Astrocyte (in vitro differentiated cells and primary cell): ENCODE data around the gene TRMT1. TPM values are rescaled to one million over a fixed set of nuclear protein-coding genes. Genes with fewer than 3 reads are reported as not detected.
A peak's percentile ranks its signal among the peaks of the same experiment; 100 is the strongest.

Experiments used
- DNase-seq: peaks from one replicate; pipeline ENCODE4 v3.0.0-alpha.2; 2010; ENCODE audit warnings: low read depth
- FAIRE-seq: peaks from 2 replicates; lab custom pipeline; 2011; peaks lifted over from hg19 to GRCh38; lab: Jason Lieb, UNC
- H2AFZ ChIP-seq: 2 replicates; pipeline ENCODE4 v1.6.0; 2012; ENCODE audit warnings: low read depth, low read length, inconsistent platforms
- H3K27ac ChIP-seq: 2 replicates; pipeline ENCODE4 v1.5.1; 2011; ENCODE audit warnings: low read depth, low read length, inconsistent platforms
- H3K27me3 ChIP-seq: 2 replicates; pipeline ENCODE4 v1.6.0; 2011; ENCODE audit warnings: low read length, inconsistent platforms; ENCODE audit not compliant: insufficient read depth
- H3K36me3 ChIP-seq: 2 replicates; pipeline ENCODE4 v1.5.1; 2011; ENCODE audit warnings: low read length, inconsistent platforms; ENCODE audit not compliant: insufficient read depth
- H3K4me1 ChIP-seq: 2 replicates; pipeline ENCODE4 v1.5.1; 2011; ENCODE audit warnings: low read length, inconsistent platforms; ENCODE audit not compliant: insufficient read depth
- H3K4me2 ChIP-seq: 2 replicates; pipeline ENCODE4 v1.6.0; 2012; ENCODE audit warnings: low read length, inconsistent platforms
- H3K4me3 ChIP-seq: 2 replicates; pipeline ENCODE4 v1.5.1; 2011; ENCODE audit warnings: low read depth, mild to moderate bottlenecking, low read length, inconsistent platforms; ENCODE audit not compliant: insufficient read depth
- H3K79me2 ChIP-seq: 2 replicates; pipeline ENCODE4 v1.6.0; 2012; ENCODE audit warnings: mild to moderate bottlenecking, low read length, inconsistent platforms; ENCODE audit not compliant: insufficient read depth
- H3K9ac ChIP-seq: 2 replicates; pipeline ENCODE4 v1.6.0; 2012; ENCODE audit warnings: mild to moderate bottlenecking, low read length, inconsistent platforms
- H3K9me3 ChIP-seq: 2 replicates; pipeline ENCODE4 v1.5.1; 2012; ENCODE audit warnings: low read depth, mild to moderate bottlenecking, low read length, inconsistent platforms; ENCODE audit not compliant: insufficient read depth
- H4K20me1 ChIP-seq: 2 replicates; pipeline ENCODE4 v1.6.0; 2012; ENCODE audit warnings: low read length, inconsistent platforms; ENCODE audit not compliant: insufficient read depth
- H3K27ac Mint-ChIP-seq: one replicate; pipeline ENCODE4 v1.8.0; 2021; ENCODE audit warnings: mild to moderate bottlenecking, mixed read lengths; ENCODE audit not compliant: unreplicated experiment
- H3K27me3 Mint-ChIP-seq: one replicate; pipeline ENCODE4 v1.8.0; 2021; ENCODE audit warnings: low read depth, mixed read lengths; ENCODE audit not compliant: unreplicated experiment
- H3K36me3 Mint-ChIP-seq: one replicate; pipeline ENCODE4 v1.8.0; 2021; ENCODE audit warnings: low read depth, mixed read lengths; ENCODE audit not compliant: unreplicated experiment
- H3K4me1 Mint-ChIP-seq: one replicate; pipeline ENCODE4 v1.8.0; 2021; ENCODE audit warnings: low read depth, mixed read lengths; ENCODE audit not compliant: unreplicated experiment
- H3K4me3 Mint-ChIP-seq: one replicate; pipeline ENCODE4 v1.8.0; 2021; ENCODE audit warnings: mild to moderate bottlenecking, moderate library complexity, mixed read lengths; ENCODE audit not compliant: unreplicated experiment
- H3K9me3 Mint-ChIP-seq: one replicate; pipeline ENCODE4 v1.8.0; 2021; ENCODE audit warnings: mild to moderate bottlenecking, mixed read lengths; ENCODE audit not compliant: unreplicated experiment
- EZH2 ChIP-seq: IDR thresholded peaks from 2 replicates; pipeline ENCODE4 v1.6.1; 2012; ENCODE audit warnings: mild to moderate bottlenecking, low read length, inconsistent platforms; ENCODE audit not compliant: insufficient read depth
- total RNA-seq: library from RNA; stranded (reverse); gene quantifications from 2 replicates; pipeline ENCODE4 v1.2.1, GENCODE V29; 2021
- TF ChIP-seq, protein P1 (sequence below): IDR thresholded peaks from 2 replicates; pipeline ENCODE4 v1.5.1; 2011; ENCODE audit warnings: low read depth, mild to moderate bottlenecking, inconsistent platforms, low read length, moderate library complexity; ENCODE audit not compliant: insufficient read depth

The TRMT1 gene
- total RNA-seq, 1 donor from 2014 or later, result 43.3 TPM

- Histone ChIP-seq H3K27ac (peak overlapping the region; percentile 98), H3K36me3 (no peaks in the 10 kb centered on the region), H3K4me1 (peaks cover 81% of the 10 kb centered on the region), H3K79me2 (peaks cover 70% of the 10 kb centered on the region), H3K4me2 (peak overlapping the region; percentile 87), H4K20me1 (peaks cover 16% of the 10 kb centered on the region), H3K9ac (peak overlapping the region; percentile 86), H3K27me3 (no peaks in the 10 kb centered on the region), H3K4me3 (peak overlapping the region; percentile 45), H3K9me3 (no peaks in the 10 kb centered on the region), H2AFZ (no peak overlapping the region)
- DNase-seq (peak; percentile 92), FAIRE-seq (no peak)
- no peaks in the 10 kb centered on the region for H3K9me3 Mint-ChIP-seq
- H3K36me3 Mint-ChIP-seq, result no peaks in the 10 kb centered on the region
- peaks cover 50% of the 10 kb centered on the region for H3K4me1 Mint-ChIP-seq
- H3K4me3 Mint-ChIP-seq, result peak overlapping the region; percentile 27
- H3K27ac Mint-ChIP-seq, result peak overlapping the region; percentile 87
- peaks cover 23% of the 10 kb centered on the region for H3K27me3 Mint-ChIP-seq
- TF ChIP-seq EZH2, result no peak
- TF ChIP-seq, protein P1, sequence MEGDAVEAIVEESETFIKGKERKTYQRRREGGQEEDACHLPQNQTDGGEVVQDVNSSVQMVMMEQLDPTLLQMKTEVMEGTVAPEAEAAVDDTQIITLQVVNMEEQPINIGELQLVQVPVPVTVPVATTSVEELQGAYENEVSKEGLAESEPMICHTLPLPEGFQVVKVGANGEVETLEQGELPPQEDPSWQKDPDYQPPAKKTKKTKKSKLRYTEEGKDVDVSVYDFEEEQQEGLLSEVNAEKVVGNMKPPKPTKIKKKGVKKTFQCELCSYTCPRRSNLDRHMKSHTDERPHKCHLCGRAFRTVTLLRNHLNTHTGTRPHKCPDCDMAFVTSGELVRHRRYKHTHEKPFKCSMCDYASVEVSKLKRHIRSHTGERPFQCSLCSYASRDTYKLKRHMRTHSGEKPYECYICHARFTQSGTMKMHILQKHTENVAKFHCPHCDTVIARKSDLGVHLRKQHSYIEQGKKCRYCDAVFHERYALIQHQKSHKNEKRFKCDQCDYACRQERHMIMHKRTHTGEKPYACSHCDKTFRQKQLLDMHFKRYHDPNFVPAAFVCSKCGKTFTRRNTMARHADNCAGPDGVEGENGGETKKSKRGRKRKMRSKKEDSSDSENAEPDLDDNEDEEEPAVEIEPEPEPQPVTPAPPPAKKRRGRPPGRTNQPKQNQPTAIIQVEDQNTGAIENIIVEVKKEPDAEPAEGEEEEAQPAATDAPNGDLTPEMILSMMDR, result no peak
Measured at GRCh38 chr19:13055213-13056051, 61.1 kb downstream of the TRMT1 start.

Other genes with a start within 250 kb of the TRMT1 start
- gene DNASE2, start 235.3 kb downstream of the TRMT1 start, total RNA-seq, result 33.1 and 37.8 TPM in 2 replicates
- gene KLF1, start 229.5 kb downstream of the TRMT1 start, total RNA-seq, result 0.17 TPM in 1 of 2 replicates, not detected in the other
- gene GCDH, start 225.6 kb downstream of the TRMT1 start, total RNA-seq, result 15.5 and 17.5 TPM in 2 replicates
- 0.50 TPM in 1 of 2 replicates, not detected in the other for gene SYCE2, start 197.4 kb downstream of the TRMT1 start, total RNA-seq
- gene FARSA, start 183.0 kb downstream of the TRMT1 start, total RNA-seq, result 76.7 and 80.4 TPM in 2 replicates
- 2,193 and 2,309 TPM in 2 replicates for gene CALR, start 178.1 kb downstream of the TRMT1 start, total RNA-seq
- gene RAD23A, start 170.9 kb downstream of the TRMT1 start, total RNA-seq, result 40.6 and 48.5 TPM in 2 replicates
- gene GADD45GIP1, start 159.5 kb downstream of the TRMT1 start, total RNA-seq, result 34.0 and 35.5 TPM in 2 replicates
- 0.14 TPM in 1 of 2 replicates, not detected in the other for gene DAND5, start 147.2 kb downstream of the TRMT1 start, total RNA-seq
- gene NFIX, start 121.3 kb downstream of the TRMT1 start, total RNA-seq, result 8.4 and 9.6 TPM in 2 replicates
- gene LYL1, start 13.9 kb downstream of the TRMT1 start, total RNA-seq, result 0.27 TPM in 1 of 2 replicates, not detected in the other
- gene NACC1, start 1.5 kb upstream of the TRMT1 start, total RNA-seq, result 96.4 and 104 TPM in 2 replicates
- 39.7 and 39.8 TPM in 2 replicates for gene STX10, start 33.6 kb upstream of the TRMT1 start, total RNA-seq
- 58.7 and 71.3 TPM in 2 replicates for gene IER2, start 33.7 kb upstream of the TRMT1 start, total RNA-seq